ENCODE results near the gene HDAC1. TPM values are rescaled to one million over a fixed set of nuclear protein-coding genes. Genes with fewer than 3 reads are reported as not detected.

Gene HDAC1
- polyA plus RNA-seq, 1 of the 3 experiments (the other 2 are of a cell fraction) = 172 TPM

- H2AFZ ChIP-seq (ENCODE audit: low read depth) = no peak within 1 kb of the TSS
- POLR2A ChIA-PET = no interaction called here
- 92% methylated on average over 17 of the region's 17 CpGs for WGBS (ENCODE audit: low lambda C conversion rate)
- no peaks in the 10 kb centered on the region for H3K27me3 ChIP-seq (ENCODE audit: insufficient read depth)
- H3K4me3 ChIP-seq (ENCODE audit: low read depth in 2 of 2, low read length in 1 of 2) = no peak within 1 kb of the TSS
- H3K4me2 ChIP-seq = no peak within 1 kb of the TSS
- no peak within 1 kb of the TSS for H3K27ac ChIP-seq (ENCODE audit: low read depth in 2 of 2, low read length in 1 of 2)
- H3K36me3 ChIP-seq (replicated peaks in 1 of 2; ENCODE audit: control insufficient read depth in 1 of 2, insufficient read depth in 2 of 2, low read length in 1 of 2) = peaks cover 6 to 40% of the 10 kb centered on the region in 2 experiments
- CTCF ChIA-PET = interaction anchor here (0.8 kb wide), 1 partner anchor 9 kb away, joined by 4 read pairs; no protein-coding TSS in a partner anchor
- no peak for TF ChIP-seq CTCF (IDR thresholded peaks at IDR 0.05)
- TF ChIP-seq MAX (IDR thresholded peaks at IDR 0.05; ENCODE audit: low read depth) = no peak
- TF ChIP-seq GABPA (IDR thresholded peaks at IDR 0.05; ENCODE audit: low read depth) = no peak
- TF ChIP-seq ZBTB33 (IDR thresholded peaks at IDR 0.05; ENCODE audit: borderline replicate concordance, low read depth) = no peak
- no peak for TF ChIP-seq SMC3 (IDR thresholded peaks at IDR 0.05; ENCODE audit: low read depth, low read length)
- TF ChIP-seq MXI1 (IDR thresholded peaks at IDR 0.05; ENCODE audit: low read depth, low read length) = no peak
- no peak for TF ChIP-seq MEF2A (IDR thresholded peaks at IDR 0.05; ENCODE audit: borderline replicate concordance, low read depth)
- TF ChIP-seq CHD2 (IDR thresholded peaks at IDR 0.05; ENCODE audit: low read length, partially characterized antibody) = no peak
- no peak for TF ChIP-seq ELF1 (IDR thresholded peaks at IDR 0.05)
- no peak for TF ChIP-seq RFX5 (IDR thresholded peaks at IDR 0.05; ENCODE audit: low read length)
- no peak for TF ChIP-seq RAD21 (IDR thresholded peaks at IDR 0.05; ENCODE audit: low read length)
- TF ChIP-seq TAF1 (IDR thresholded peaks at IDR 0.05; ENCODE audit: borderline replicate concordance, low read depth, low read length) = no peak
- TF ChIP-seq EZH2phosphoT487 (IDR thresholded peaks at IDR 0.05; ENCODE audit: borderline replicate concordance, low read depth) = no peak
- no peak for TF ChIP-seq FOXM1 (IDR thresholded peaks at IDR 0.05; ENCODE audit: low read depth)
- TF ChIP-seq RXRA (IDR thresholded peaks at IDR 0.05; ENCODE audit: borderline replicate concordance, low read depth) = no peak
- no peak for TF ChIP-seq SIN3A (IDR thresholded peaks at IDR 0.05; ENCODE audit: borderline replicate concordance, low read depth, low read length)
- TF ChIP-seq NFIC (IDR thresholded peaks at IDR 0.05; ENCODE audit: borderline replicate concordance) = no peak
- H3F3A ChIP-seq (replicated peaks; ENCODE audit: insufficient read depth) = peaks cover 10% of the 10 kb centered on the region
- no peak for DNase-seq
- no peaks in the 10 kb centered on the region for H3K79me2 ChIP-seq (ENCODE audit: insufficient read depth)
- H3K4me1 ChIP-seq (ENCODE audit: control insufficient read depth in 1 of 2, insufficient read depth in 2 of 2, low read depth in 1 of 2, low read length in 1 of 2) = no peaks in the 10 kb centered on the region; a peak in 1 of 4 replicates
- H3K9me2 ChIP-seq = no peaks in the 10 kb centered on the region
- no peak within 1 kb of the TSS for H3K9ac ChIP-seq
- H4K20me1 ChIP-seq (ENCODE audit: insufficient read depth) = no peaks in the 10 kb centered on the region
- no peaks in the 10 kb centered on the region for H3K9me3 ChIP-seq
Measured at GRCh38 chr1:32362474-32363313, 70.8 kb downstream of the HDAC1 start, which contains the start of the genes FAM229A and TSSK3. Gene FAM229A, minus strand, starts transcription at chr1:32362485. Its CDS starts 394 bp downstream, at chr1:32362091. Gene TSSK3, plus strand, starts transcription at chr1:32362539. Its CDS starts 163 bp downstream, at chr1:32362702.
